ENCODE results near the gene CCDC51. TPM values are rescaled to one million over a fixed set of nuclear protein-coding genes. Genes with fewer than 3 reads are reported as not detected.
"Not testable (repeated sequence)": the region's sequence is repeated elsewhere in the genome, so short reads cannot be mapped to it uniquely, and the experiment has no call there.

Gene CCDC51
- total and polyA plus RNA-seq, 4 donors: 6.4 to 12.7 (median 8.1) TPM

- intact Hi-C loops (cut with DNase I): no loop called here
- no peaks in the 10 kb centered on the region for H3K4me1 ChIP-seq (ENCODE audit: control insufficient read depth in 1 of 2, insufficient read depth in 2 of 2, low read length in 2 of 2)
- H3K36me3 ChIP-seq (ENCODE audit: control insufficient read depth in 1 of 2, insufficient read depth in 2 of 2, low read length in 1 of 2): peaks cover 0 to 1% of the 10 kb centered on the region in 2 donors
- WGBS, 2 donors: 69 to 70% methylated on average over 4 of the region's 4 CpGs
- no peaks in the 10 kb centered on the region for H3K9me3 ChIP-seq (ENCODE audit: control insufficient read depth, low read length)
- H3K4me3 ChIP-seq (ENCODE audit: low read length in 2 of 2): no peak overlapping the region
- no peak overlapping the region for H3K27ac ChIP-seq (ENCODE audit: low read depth in 1 of 2, low read length in 2 of 2)
- ATAC-seq (ENCODE audit: low FRiP score) (no peak), DNase-seq (peak in 1 of 2 donors; percentile 31)
- H3K27me3 ChIP-seq (ENCODE audit: control insufficient read depth in 1 of 2, insufficient read depth in 2 of 2, low read length in 1 of 2): no peaks in the 10 kb centered on the region
Observed at GRCh38 chr3:48474619-48475018, 34.7 kb upstream of the CCDC51 start.

- H3K4me3 ChIP-seq (ENCODE audit: low read length in 2 of 2); H3K27ac ChIP-seq (ENCODE audit: low read depth in 1 of 2, low read length in 2 of 2); DNase-seq; H3K36me3 ChIP-seq (ENCODE audit: control insufficient read depth in 1 of 2, insufficient read depth in 2 of 2, low read length in 1 of 2); H3K4me1 ChIP-seq (ENCODE audit: control insufficient read depth in 1 of 2, insufficient read depth in 2 of 2, low read length in 2 of 2); H3K9me3 ChIP-seq (ENCODE audit: control insufficient read depth, low read length); ATAC-seq (ENCODE audit: low FRiP score); intact Hi-C loops (cut with DNase I); H3K27me3 ChIP-seq (ENCODE audit: control insufficient read depth in 1 of 2, insufficient read depth in 2 of 2, low read length in 1 of 2): not testable (repeated sequence)
- 93 to 95% methylated on average over 4 of the region's 4 CpGs for WGBS, 2 donors
Observed at GRCh38 chr3:48474031-48474430, 34.1 kb upstream of the CCDC51 start.

DNA sequence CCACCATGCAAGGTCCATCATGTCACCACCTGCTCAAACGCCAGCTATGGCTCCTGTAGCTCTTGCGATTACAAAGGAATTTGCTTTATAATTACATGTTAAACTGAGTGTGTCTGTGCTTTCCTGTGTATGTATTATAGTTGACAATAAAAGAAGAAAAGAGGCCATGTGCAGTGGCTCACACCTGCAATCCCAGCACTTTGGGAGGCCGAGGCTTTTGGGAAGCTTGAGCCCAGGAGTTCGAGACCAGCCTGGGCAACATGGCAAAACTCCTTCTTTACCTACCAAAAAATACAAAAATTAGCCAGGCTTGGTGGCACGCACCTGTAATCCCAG is 33.7 kb upstream of the CCDC51 start:
- 64% methylated on average over 5 of the region's 5 CpGs for WGBS, 2 donors
- Histone ChIP-seq H3K4me3 (ENCODE audit: low read length in 2 of 2) (no peak overlapping the region), H3K4me1 (ENCODE audit: control insufficient read depth in 1 of 2, insufficient read depth in 2 of 2, low read length in 2 of 2) (no peaks in the 10 kb centered on the region)

GRCh38 chr3:48472923-48473616 is 33.2 kb upstream of the CCDC51 start:
- intact Hi-C loops (cut with DNase I): loop anchor here in 1 of 2 donors (1.0 kb wide), 1 partner anchor 31 kb away; the partner anchor contains the start of gene SHISA5
- DNase-seq (peak; percentile 96), ATAC-seq (ENCODE audit: low FRiP score) (peak; percentile 94)
- Histone ChIP-seq H3K4me1 (ENCODE audit: control insufficient read depth in 1 of 2, insufficient read depth in 2 of 2, low read length in 2 of 2) (no peaks in the 10 kb centered on the region), H3K4me3 (ENCODE audit: low read length in 2 of 2) (peak overlapping the region; percentile 77 to 96), H3K27me3 (ENCODE audit: control insufficient read depth in 1 of 2, insufficient read depth in 2 of 2, low read length in 1 of 2) (no peaks in the 10 kb centered on the region), H3K27ac (ENCODE audit: low read depth in 1 of 2, low read length in 2 of 2) (peak overlapping the region; percentile 71 to 99), H3K9me3 (ENCODE audit: control insufficient read depth, low read length) (no peaks in the 10 kb centered on the region), H3K36me3 (ENCODE audit: control insufficient read depth in 1 of 2, insufficient read depth in 2 of 2, low read length in 1 of 2) (no peaks in the 10 kb centered on the region)
- WGBS, 2 donors: 3% methylated on average over 17 of the region's 17 CpGs

More for the DNA sequence above, 33.7 kb upstream of the CCDC51 start:
- ATAC-seq (ENCODE audit: low FRiP score) (no peak), DNase-seq (no peak)
- no peaks in the 10 kb centered on the region for H3K36me3 ChIP-seq (ENCODE audit: control insufficient read depth in 1 of 2, insufficient read depth in 2 of 2, low read length in 1 of 2)
- no peaks in the 10 kb centered on the region for H3K9me3 ChIP-seq (ENCODE audit: control insufficient read depth, low read length)
- H3K27me3 ChIP-seq (ENCODE audit: control insufficient read depth in 1 of 2, insufficient read depth in 2 of 2, low read length in 1 of 2): no peaks in the 10 kb centered on the region
- intact Hi-C loops (cut with DNase I): loop anchor here in 1 of 2 donors (1.0 kb wide), 1 partner anchor 31 kb away; the partner anchor contains the start of gene SHISA5
- peak overlapping the region in 1 of 2 donors; percentile 99 for H3K27ac ChIP-seq (ENCODE audit: low read depth in 1 of 2, low read length in 2 of 2)

- WGBS, 2 donors: 0 to 1% methylated on average over 5 of the region's 5 CpGs
Observed at GRCh38 chr3:48472673-48472922, 32.7 kb upstream of the CCDC51 start.

GRCh38 chr3:48470286-48470685 is 30.4 kb upstream of the CCDC51 start:
- no peaks in the 10 kb centered on the region for H3K27me3 ChIP-seq (ENCODE audit: control insufficient read depth in 1 of 2, insufficient read depth in 2 of 2, low read length in 1 of 2)
- H3K4me3 ChIP-seq (ENCODE audit: low read length in 2 of 2): no peak overlapping the region
- H3K4me1 ChIP-seq (ENCODE audit: control insufficient read depth in 1 of 2, insufficient read depth in 2 of 2, low read length in 2 of 2): no peaks in the 10 kb centered on the region
- DNase-seq: no peak
- WGBS, 2 donors: 50 to 57% methylated on average over 1 of the region's 1 CpG
- no peak for ATAC-seq (ENCODE audit: low FRiP score)
- H3K36me3 ChIP-seq (ENCODE audit: control insufficient read depth in 1 of 2, insufficient read depth in 2 of 2, low read length in 1 of 2): no peaks in the 10 kb centered on the region
- peak overlapping the region in 1 of 2 donors; percentile 13 for H3K27ac ChIP-seq (ENCODE audit: low read depth in 1 of 2, low read length in 2 of 2)
- intact Hi-C loops (cut with DNase I): no loop called here
- no peaks in the 10 kb centered on the region for H3K9me3 ChIP-seq (ENCODE audit: control insufficient read depth, low read length)

More at GRCh38 chr3:48472673-48472922, 32.7 kb upstream of the CCDC51 start:
- Histone ChIP-seq H3K27me3 (ENCODE audit: control insufficient read depth in 1 of 2, insufficient read depth in 2 of 2, low read length in 1 of 2) (no peaks in the 10 kb centered on the region), H3K4me1 (ENCODE audit: control insufficient read depth in 1 of 2, insufficient read depth in 2 of 2, low read length in 2 of 2) (no peaks in the 10 kb centered on the region), H3K27ac (ENCODE audit: low read depth in 1 of 2, low read length in 2 of 2) (peak overlapping the region; percentile 71 to 99), H3K4me3 (ENCODE audit: low read length in 2 of 2) (peak overlapping the region; percentile 77 to 96), H3K9me3 (ENCODE audit: control insufficient read depth, low read length) (no peaks in the 10 kb centered on the region), H3K36me3 (ENCODE audit: control insufficient read depth in 1 of 2, insufficient read depth in 2 of 2, low read length in 1 of 2) (no peaks in the 10 kb centered on the region)
- intact Hi-C loops (cut with DNase I): no loop called here
- DNase-seq (no peak), ATAC-seq (ENCODE audit: low FRiP score) (peak; percentile 28)

DNA sequence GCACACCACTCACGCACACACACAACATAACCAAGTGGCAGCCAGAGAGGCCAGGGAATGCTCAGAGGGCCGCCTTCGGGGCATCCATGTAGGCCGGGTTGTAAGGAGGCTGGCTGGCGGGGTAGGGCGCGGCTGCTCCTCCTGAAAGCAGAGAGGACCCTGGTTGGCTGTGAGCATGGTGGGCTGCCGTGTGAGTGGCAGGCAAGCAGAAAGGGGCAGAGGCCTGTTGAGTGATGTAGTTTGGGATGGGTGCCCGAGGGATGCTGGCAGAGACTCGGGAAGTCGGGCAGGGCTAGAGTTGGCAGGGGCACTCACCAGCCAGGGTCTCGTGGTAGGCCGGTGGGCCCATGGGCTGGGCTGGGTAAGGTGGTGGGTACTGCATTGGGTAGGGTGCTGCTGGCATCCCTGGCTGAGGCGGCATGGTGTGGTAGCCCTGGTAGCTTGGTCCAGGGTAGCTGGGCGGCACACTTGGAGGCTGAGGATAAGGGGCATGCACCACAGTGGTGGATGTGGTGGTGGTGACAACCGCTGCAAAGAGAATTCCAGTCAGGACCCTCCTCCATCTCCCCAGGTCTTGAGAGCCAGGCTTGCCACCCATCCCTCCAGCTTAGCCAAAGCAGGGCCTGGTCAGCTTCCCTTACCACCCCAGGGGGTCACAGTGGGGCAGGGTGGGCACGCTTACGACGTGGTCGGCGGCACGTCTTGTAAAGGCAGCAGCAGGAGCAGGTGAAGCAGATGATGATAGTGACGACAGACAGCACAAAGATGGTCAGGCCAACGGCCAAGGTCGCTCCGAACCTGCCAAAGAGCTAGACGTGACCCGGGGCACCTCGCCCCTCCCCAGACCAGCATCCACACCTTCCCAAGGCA is 29.4 kb upstream of the CCDC51 start:
- WGBS, 2 donors: 66 to 67% methylated on average over 29 of the region's 29 CpGs
- Histone ChIP-seq H3K4me1 (ENCODE audit: control insufficient read depth in 1 of 2, insufficient read depth in 2 of 2, low read length in 2 of 2) (no peaks in the 10 kb centered on the region), H3K4me3 (ENCODE audit: low read length in 2 of 2) (no peak overlapping the region), H3K36me3 (ENCODE audit: control insufficient read depth in 1 of 2, insufficient read depth in 2 of 2, low read length in 1 of 2) (no peaks in the 10 kb centered on the region), H3K9me3 (ENCODE audit: control insufficient read depth, low read length) (no peaks in the 10 kb centered on the region), H3K27ac (ENCODE audit: low read depth in 1 of 2, low read length in 2 of 2) (peak overlapping the region in 1 of 2 donors; percentile 30), H3K27me3 (ENCODE audit: control insufficient read depth in 1 of 2, insufficient read depth in 2 of 2, low read length in 1 of 2) (no peaks in the 10 kb centered on the region)
- no peak for DNase-seq
- intact Hi-C loops (cut with DNase I): loop anchor here (5.0 to 10.0 kb wide), 3 partner anchors 33 to 218 kb away; partner anchors contain the start of genes NCKIPSD (in 2 of the 2), SHISA5 (in 1 of the 2) and SLC26A6 (in 1 of the 2)
- ATAC-seq (ENCODE audit: low FRiP score): no peak

GRCh38 chr3:48468329-48468731 is 28.4 kb upstream of the CCDC51 start:
- Histone ChIP-seq H3K4me3 (ENCODE audit: low read length in 2 of 2) (no peak overlapping the region), H3K27me3 (ENCODE audit: control insufficient read depth in 1 of 2, insufficient read depth in 2 of 2, low read length in 1 of 2) (no peaks in the 10 kb centered on the region), H3K27ac (ENCODE audit: low read depth in 1 of 2, low read length in 2 of 2) (peak overlapping the region; percentile 12 to 94), H3K9me3 (ENCODE audit: control insufficient read depth, low read length) (no peaks in the 10 kb centered on the region), H3K36me3 (ENCODE audit: control insufficient read depth in 1 of 2, insufficient read depth in 2 of 2, low read length in 1 of 2) (no peaks in the 10 kb centered on the region), H3K4me1 (ENCODE audit: control insufficient read depth in 1 of 2, insufficient read depth in 2 of 2, low read length in 2 of 2) (no peaks in the 10 kb centered on the region)
- no peak for ATAC-seq (ENCODE audit: low FRiP score)
- no peak for DNase-seq
- 47 to 55% methylated on average over 8 of the region's 8 CpGs for WGBS, 2 donors
- intact Hi-C loops (cut with DNase I): loop anchor here (5.0 to 10.0 kb wide), 3 partner anchors 34 to 219 kb away; partner anchors contain the start of genes NCKIPSD (in 2 of the 2), SHISA5 (in 1 of the 2) and SLC26A6 (in 1 of the 2)
